SK-N-DZ (cell line): ENCODE measurements around the gene B3GNT7.

Experiments
- DNase-seq: peaks from one replicate; pipeline ENCODE4 v3.0.0-alpha.2; 2015; ENCODE audit warnings: low spot score

B3GNT7 gene

DNA sequence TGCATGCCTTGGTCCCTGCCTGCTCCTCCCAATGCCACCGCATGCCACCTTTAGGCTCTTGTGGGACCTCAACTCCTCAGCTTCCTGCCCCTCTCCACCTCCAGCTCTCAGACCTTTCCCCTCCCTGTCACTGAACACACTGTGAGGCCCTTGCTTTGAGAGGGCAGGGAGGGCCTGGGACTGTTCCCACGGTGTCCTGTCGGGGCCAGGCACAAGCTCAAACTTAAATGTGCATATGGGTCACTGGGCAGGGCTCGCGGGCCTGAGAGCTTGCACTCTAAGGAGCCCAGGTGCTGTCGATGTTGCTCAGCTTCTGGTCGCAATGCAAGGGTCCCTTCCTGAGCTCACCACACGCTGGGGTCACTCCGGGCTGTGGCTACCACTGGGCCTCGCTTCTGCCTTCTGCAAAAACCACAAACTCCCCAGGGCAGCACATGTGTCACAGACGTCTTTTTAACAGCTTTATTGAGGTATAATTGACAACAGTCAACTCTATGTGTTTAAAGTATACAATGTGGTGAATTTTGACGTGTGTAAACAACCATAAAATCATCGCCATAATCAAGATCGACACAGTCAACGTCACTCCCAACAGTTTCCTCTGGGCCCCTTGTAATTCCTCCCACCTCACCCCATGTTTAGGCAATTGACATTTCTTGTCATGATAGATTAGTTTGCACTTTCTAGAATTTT lies 11.9 kb upstream of the B3GNT7 start:
- DNase-seq: no peak

DNA sequence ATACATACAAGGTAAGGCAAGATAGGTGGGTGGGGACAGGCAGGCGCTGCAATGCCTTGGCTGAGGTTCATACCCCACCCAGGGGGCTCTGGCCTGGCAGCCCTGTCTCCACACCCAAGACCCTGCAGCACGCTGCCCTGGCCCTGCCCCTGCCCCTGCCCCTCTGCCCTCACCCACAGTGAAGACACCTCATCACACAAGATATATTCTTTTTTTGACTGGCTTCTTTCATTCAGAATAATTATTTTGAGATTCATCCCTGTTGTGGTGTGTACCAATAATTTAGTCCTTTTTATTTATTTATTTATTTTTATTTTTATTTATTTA lies 11.4 kb upstream of the B3GNT7 start:
- DNase-seq: no peak

GRCh38 chr2:231384970-231385369 lies 10.5 kb upstream of the B3GNT7 start:
- DNase-seq: no peak

DNA sequence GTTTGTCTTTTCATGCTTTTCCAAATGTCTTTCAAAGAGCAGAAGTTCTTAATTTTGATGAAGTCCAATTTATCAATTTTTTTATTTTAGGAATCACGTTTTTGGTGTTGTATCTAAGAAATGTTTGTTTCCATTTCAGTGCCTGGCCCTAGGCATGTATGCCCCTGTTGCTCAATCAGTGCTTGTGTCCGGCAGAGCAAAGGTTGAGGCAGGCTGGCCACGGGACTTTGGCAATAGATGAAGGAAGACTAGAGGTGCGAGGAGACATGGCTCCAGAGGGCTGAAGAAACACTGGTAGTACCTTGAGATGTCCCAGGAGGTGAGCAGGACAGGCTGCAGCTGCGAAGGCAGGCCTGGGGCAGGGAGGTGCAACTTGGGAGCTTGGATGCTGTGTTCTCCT lies 10.1 kb upstream of the B3GNT7 start:
- DNase-seq: no peak

- DNase-seq: no peak
Measured at GRCh38 chr2:231386446-231386845, 9.1 kb upstream of the B3GNT7 start.

- DNase-seq: peak; percentile 42
Measured at GRCh38 chr2:231387904-231388724, 7.4 kb upstream of the B3GNT7 start.

GRCh38 chr2:231388725-231389346 lies 6.7 kb upstream of the B3GNT7 start:
- DNase-seq: no peak

GRCh38 chr2:231390667-231391066 lies 4.8 kb upstream of the B3GNT7 start:
- no peak for DNase-seq

DNA sequence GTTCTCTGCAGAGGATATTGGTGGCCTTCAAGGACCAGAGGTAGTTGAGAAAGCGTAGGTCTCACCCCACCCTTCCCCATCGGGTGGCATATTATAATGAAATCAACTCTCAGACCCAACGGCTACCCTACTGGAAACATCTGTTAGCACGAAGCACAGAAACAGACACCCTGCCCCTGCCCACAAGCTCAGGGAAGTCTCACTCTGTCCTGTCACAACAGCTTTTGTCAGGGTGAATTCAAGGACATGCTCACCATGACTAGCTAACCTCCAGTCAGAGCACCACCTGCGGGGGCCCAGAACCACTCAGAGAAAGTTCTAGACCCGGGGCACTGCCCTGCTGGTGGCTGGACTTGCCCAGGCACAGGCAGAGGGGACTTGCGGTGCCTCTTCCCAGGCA lies 3.5 kb upstream of the B3GNT7 start:
- DNase-seq: no peak

DNA sequence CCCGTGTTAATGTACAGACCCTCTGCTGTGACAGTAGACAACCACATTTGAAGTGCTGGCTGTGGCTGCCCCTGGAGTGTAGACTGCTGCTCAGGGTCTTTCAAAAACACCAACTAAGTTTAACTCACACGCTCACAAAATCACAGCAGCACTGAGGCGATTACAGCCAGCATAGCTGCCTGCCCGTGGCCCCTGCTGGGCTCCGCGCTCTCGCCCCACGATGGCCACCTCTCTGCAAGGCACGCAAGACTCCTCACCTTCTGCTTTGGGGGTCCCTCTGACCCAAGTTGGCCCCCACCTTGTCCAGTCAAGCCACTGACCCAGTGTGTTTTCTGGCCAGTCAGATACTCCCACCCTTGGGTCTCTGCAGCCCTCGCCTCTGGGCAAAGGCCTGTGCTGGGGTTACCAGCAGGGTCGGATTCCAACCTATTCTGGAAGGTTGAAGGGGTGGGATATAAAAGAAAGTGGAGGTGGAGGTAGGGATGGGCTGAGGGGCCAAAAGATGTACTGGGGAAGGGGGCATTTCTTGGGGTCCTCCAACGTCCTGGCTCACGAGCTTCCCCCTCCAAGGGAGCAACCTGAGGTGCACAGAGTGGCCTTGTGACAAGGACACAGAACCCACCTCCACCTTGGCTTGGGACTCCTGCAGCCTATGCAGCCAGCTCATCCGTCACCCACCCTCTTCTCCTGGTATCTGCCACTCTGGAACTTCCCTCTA lies 2.9 kb upstream of the B3GNT7 start:
- DNase-seq: no peak

DNA sequence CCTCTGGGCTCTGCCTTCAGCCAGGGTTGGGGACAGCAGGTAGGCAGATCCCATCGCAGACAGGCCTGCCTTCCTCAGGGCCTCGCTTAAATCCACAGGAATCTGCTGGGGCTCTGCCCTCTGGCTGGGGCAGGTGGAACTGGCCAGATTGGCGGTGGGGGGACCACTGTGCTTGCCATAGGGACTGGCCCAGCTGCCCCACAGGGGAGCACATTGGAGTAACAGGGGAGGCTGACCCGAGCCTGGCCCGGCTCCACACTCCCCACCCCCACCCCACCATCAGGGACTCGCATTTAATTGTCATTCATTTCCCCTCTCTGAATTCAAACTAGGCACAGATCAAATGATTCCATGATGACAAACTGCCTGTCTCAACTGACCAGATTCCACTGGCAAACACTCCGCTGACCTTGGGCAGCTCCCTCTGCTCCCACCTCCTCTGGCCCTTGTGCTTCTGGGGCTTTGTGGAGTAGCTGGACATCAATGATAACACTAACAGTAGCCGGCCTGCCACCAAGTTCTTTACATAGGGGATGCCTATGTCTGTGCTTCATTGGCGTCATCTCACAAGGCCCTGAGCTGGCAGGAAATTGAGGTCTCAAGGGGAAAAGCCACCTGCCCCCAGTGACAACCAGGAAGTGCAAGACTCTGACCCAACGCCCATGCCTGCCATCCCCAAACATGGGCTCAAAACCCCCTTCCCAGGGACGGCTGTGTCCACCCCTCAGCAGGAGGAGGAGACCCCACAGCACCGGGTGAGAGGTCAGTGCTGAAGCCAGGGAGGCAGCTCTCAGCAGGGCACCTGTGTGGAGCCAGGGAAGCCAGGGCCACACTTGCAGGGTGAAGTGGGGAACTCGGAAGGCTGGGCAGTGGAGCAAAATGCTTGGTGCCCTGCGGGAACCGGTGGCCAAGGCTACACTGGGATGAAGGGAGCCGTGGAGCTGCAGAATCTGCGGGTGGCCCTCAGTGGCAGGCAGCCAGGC lies 2.1 kb upstream of the B3GNT7 start:
- DNase-seq: no peak

DNA sequence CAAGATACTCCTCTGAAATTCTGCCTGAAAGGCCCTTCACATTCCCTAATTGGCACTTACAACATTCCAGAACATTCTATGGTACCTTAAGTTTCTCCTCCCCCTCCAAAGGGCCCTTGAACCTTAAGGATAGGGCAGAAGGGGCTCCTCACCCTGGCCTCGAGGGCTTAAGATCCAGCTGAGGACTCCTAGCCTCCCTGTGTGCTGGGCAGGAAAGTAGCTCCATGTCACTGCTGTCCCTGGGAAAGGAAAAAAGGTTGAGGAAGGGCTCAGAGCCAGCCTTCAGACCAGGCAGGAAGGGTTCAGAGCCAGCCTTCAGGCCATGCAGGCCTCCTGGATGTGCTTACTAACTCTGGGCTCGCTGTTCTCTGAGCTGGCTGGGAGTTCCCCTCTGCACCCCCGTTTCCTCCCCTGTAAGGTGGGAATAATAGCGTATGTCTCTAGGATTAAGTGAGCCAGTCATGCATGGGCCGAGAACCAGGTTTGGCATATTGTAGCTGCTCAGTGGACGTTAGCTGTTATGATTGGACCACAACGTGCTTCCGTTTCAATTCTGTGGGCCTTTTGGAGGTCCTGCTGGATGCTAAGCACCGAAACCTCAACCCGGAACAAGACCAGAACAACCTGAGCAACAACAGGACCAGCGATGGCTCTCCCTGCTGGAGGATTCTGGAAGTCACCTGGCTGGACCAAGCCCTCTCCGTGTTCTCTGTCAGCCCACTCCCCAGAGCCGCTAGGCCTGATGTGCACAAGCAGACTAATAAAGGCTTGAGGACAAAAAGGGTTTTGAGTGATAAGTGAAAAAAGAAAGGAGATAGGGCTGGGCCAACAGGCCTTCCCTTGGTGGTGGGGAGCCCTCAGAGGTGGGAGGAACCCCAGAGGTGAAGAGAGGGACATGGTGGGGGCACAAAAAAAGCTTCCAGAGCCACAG lies 1.0 kb upstream of the B3GNT7 start:
- no peak for DNase-seq

GRCh38 chr2:231396058-231396821 lies 730 bp downstream of the B3GNT7 start:
- no peak for DNase-seq

DNA sequence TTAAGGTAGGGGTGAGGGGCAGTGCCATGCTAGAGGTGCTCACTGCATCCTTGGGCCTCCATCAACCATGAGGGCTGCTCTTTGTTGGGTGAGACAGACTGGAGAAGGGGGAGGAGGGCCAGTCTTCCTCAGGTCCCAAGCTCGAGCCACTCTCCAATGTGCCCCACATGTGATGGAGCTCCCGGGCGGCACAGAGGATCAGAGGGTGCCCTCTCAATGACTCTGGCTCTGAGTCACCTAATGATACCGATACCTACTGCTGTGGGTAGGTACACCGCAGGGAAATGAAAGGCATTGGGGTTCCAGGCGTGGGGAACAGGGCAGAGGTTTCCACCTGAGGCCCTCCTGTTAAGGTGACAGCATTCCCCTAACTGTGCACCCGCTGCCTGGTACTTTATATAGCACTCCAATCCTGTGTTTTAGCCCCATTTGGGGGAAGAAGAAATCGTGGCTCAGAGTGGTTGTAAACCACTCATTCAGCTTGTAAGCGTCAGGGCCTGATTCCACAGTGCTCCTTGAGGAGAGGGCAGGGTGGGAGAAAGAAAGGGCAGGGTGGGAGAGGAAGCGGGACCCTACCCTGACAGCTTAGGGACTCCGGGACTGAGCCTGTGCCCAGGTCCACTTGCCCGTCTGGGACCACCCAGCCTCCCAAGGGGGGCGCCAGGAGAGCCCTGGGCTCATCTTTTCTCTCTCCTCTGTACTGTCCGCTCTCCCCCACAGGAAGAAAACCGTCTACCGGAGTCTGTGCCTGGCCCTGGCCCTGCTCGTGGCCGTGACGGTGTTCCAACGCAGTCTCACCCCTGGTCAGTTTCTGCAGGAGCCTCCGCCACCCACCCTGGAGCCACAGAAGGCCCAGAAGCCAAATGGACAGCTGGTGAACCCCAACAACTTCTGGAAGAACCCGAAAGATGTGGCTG lies 1.8 kb downstream of the B3GNT7 start:
- DNase-seq: no peak

GRCh38 chr2:231397928-231398294 lies 2.4 kb downstream of the B3GNT7 start:
- no peak for DNase-seq

GRCh38 chr2:231398585-231398984 lies 3.1 kb downstream of the B3GNT7 start:
- DNase-seq: no peak

DNA sequence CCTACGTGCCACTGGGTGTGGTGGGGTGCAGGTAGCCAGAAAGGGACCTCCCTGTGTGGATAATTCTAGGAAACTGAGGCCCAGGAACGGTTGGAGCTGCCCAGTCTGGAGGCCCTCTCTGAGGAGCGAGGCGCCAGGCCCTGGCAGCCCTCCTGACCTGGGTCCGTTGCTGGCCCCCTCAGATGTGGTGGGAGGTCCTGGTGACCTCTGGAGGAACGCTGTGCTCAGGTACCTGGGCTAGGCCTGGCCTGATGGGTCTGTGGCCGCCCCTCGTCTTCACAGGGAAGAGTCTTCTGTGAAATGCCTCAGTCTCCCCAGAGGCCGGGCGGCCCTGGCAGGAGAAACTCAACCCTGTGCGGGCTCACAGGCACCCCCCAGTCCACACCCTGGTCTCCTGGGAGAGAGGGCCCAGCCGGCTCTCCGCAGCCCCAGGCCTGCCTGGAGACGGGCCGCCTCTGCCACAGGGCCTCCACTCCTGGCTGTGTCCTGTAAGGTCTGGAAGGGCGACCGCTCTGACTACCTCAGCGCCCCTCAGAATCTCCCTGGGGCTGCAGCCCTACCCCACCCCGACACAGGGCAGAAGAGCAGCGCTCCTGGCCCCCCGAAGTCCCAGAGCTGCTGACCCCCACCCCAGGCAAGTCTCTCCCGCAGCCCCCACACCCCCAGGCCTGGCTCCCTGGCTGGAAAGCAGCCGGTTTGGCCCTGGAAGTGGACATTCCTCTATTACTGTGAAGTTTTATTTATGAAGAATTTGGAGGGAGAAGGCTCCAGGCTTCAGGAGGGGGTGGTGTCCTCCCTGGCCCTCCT lies 3.7 kb downstream of the B3GNT7 start:
- no peak for DNase-seq
